Skin of body (tissue), 2 donors: ENCODE measurements around the gene ZBTB16. TPM values are rescaled to one million over a fixed set of nuclear protein-coding genes. Genes with fewer than 3 reads are reported as not detected.

Source experiments
- DNase-seq: peaks from one replicate; lab custom pipeline; 2025; lab: John Stamatoyannopoulos, UW
- total RNA-seq: library from RNA; depleted of rRNA; stranded (reverse); fragments of >200 nt; gene quantifications from one replicate; pipeline ENCODE4 v1.2.3, GENCODE V29; 2014

The ZBTB16 gene
- total RNA-seq, 1 donor from 2014 or later = 25.6 TPM

GRCh38 chr11:114182471-114183043, 123.0 kb downstream of the ZBTB16 start:
- peak; percentile 66 for DNase-seq

DNA sequence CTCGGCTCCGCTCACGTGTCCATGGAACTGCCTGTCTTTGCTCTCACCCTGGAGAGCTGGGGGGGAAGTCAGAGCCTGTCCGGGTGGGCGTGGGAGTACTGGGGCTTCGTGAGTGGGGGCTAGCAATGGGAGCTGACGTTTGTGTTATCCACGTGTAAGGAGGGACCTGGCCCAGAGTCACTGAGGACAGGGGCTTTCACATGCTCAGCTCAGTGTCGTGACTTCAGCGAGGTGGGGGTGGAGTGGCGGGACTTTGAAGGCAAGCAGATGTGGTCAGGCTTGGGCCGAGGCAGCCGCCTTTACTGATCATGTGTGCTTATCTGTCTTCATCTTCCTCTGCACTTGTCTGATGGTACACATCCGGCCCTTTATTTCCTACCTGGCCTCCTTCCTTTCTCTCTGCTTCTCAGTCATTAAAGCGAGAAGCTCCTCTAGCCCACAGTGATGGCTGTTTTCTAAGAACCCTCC, 123.6 kb downstream of the ZBTB16 start:
- DNase-seq = peak; percentile 44

DNA sequence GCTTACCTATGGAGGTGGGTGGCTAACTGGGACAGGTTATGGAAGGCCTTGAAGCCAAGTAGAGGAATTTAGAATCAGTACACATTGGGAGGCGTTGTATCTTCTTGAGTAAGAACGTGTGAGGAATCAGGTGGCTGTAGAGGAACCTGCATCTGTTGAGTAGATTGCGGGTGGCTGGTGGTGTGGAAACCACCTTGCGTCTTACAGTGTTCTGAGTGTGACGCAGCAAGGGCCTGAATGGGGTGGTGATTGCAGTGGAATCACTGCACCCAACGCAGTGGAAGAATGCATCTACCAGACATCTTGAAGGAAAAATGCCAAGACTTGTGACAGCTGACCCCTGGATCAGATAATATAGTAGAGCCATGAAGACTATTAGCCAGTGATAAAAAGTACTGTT, 125.9 kb downstream of the ZBTB16 start:
- no peak for DNase-seq

DNA sequence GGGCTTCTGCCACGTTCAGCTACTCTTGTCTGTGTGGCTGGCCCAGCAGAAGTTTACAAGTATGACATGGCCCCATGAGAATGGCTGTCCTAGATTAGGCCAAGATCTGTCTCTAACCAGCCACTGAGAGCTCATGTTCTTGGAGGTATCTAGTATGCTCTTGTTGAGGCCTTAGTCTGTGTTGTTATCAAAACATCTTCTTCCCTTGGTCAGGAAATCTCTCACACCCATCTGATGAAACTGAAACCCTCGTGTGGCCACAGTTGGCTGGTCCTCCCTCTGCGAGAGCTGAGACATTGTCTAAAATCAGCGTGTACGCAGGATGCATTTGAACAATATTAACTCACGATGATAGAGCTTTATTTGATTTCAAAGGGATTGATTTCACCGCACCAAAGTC, 127.7 kb downstream of the ZBTB16 start:
- DNase-seq = no peak

DNA sequence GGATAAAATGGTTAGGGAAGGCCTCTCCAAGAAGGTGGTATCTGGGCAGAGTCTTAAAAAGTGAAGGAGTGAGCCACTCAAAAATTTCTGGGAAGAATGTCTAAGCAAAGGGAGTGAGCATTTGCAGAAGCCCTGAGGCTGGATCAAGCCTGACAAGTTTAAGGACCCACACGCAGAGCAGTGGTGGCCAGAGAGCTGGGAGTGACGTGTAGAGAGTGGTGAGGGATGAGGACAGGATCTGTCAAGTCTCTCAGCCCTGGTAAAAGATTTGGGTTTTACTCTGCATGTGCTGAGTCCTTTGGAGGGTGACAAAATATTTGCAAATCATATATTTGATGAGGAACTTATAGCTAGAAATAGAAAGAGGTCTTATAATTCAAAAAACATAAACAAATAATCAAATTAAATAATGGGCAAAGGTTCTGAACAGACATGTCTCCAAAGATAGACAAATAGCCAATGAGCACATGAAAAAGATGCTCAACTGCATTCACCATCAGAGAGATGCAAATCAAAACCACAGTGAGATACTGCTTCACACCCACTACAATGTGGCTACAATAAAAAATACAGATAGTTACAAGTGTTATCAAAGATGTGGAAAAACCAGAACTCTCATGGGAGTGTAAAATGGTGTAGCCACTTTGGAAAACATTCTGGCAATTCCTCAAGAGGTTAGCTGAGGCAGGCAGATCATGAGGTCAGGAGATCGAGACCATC, 129.5 kb downstream of the ZBTB16 start:
- DNase-seq = no peak

- DNase-seq = no peak
Observed at GRCh38 chr11:114190630-114191029, 131.1 kb downstream of the ZBTB16 start.

DNA sequence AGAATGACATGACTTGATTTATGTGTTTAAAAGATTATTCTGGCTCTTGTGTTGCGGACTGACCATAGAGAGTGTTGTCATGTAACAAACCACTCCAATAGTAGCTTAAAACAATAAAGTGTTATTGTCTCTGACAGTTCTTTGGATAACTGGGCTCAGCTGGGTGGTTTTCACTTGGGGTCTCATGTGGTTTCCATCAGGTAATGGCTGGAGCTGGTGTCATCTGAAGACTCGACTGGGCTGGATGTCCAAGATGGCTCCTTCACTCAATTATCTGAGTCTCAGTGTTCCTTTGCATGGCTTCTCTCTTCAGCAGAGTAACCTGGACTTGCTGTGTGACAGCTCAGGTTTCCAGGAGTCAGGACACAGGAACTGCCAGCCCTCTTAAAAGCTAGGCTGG, 132.4 kb downstream of the ZBTB16 start:
- DNase-seq = no peak

DNA sequence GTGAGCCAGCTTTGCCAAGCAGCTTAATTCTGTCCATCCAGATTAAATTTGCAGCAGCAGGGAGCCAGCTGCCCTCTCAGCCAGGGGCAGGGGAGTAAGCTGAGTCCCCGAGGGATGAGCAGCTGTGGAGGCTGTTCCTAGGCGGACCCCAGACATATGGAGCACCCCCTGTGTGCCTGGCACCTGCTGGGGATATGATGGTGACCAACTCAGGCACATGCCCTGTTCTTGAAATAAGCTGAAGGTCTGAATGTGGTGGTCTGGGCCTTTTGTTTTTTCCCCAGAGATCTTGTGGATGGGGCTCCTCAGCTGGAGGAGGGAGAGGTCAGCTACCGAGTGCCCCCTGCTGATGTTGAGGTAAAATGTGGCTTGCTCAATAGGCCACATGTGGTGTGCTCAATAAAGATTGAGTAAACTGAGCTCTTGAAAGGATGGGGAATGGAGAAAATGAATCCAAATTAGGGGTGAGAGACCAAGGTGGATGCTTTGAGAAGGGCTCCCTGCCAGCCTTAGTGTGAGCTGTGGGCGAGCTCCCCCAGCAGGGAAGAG, 133.4 kb downstream of the ZBTB16 start:
- DNase-seq = no peak

- no peak for DNase-seq
Observed at GRCh38 chr11:114193730-114194679, 134.5 kb downstream of the ZBTB16 start.

GRCh38 chr11:114194702-114195101, 135.2 kb downstream of the ZBTB16 start:
- no peak for DNase-seq

DNA sequence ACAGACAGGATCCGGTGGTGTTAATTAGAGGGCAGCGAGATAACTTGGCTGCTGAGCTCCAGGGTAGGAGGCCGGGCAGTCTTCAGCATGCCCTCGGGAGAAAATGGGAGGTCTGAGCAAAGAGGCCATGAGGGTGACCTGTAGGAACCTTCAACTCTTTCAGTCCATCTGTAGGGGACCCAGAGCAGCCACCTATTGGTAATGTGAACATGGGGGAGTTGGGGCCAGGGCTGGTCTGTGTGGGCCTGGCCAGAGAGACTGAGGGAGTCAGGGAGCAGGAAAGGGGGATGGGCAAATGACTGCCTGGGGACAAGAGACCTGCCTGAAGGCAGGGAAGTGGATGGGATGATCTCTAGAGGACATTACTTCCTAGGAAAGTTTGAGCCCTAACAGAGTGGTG, 135.6 kb downstream of the ZBTB16 start:
- DNase-seq = no peak

DNA sequence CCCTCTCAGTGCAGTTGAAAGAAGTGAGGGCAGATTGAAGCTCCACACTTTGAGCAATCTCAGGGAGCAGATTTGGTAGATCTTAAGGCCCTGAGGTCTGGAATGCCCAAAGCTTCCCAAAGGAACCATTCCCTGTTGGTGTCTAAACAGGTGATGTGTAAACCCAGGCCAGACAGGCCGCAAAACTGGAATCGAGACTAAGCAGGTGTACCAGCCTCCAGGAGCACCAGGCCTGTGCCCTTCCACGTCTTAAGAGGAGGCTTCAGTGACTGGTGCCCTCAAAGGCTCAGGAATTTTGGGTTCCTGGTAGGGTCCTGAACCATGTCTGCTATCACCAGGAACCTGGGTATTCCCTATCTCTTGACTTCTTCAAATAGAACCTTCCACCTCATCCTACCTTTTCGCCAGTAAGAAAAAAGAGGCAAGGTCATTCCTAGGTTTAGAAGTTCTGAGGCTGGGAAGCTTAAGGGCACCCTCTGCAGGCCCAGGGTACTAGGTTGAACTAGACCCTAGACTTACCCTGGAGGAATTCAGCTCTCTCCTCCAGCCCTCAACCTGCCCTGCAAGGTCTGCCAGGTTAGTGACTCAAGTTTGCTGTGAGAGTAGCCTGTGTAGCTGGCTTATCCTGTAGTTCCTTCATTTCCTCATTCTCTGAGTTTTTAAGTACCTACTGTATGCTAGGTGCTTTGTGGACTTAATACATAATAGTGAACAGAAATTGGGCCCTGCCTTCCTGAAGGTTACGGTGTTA, 136.6 kb downstream of the ZBTB16 start:
- DNase-seq = no peak

- peak; percentile 12 for DNase-seq
Observed at GRCh38 chr11:114196997-114197703, 137.6 kb downstream of the ZBTB16 start.

DNA sequence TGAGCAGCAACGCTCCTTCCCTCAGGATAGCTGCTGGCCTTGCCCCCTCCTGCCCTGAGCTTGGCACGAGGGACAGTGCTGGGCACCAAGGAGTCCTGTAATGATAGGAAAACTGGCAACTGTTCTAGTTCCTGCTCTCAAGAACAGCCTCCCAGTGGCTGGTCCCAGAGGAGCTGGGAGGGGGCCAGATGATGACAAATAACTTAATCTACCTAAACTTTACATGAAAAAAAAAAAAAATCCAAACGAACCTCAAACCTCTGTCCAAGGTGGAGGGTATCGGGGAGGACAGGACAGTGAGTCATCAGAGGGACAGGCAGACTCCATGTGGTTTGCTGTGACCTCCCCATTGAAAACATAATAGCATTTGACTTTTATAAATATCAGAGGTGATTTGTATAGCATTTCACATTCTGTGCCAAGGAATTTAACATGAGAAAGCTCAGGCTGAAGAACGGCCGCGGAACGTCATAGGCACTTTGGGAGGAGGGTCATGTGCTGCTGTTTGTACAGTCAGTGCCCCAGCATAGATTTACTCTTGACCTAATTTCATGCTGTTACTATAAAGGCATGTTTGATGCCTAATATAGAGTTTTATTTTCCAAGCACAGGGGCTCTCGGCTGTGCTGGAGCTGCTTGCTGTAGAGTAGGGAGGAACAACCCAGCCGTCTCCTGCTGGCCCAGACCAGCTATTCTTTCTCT, 138.4 kb downstream of the ZBTB16 start:
- peak; percentile 85 for DNase-seq

GRCh38 chr11:114199051-114199450, 139.5 kb downstream of the ZBTB16 start:
- DNase-seq = no peak

DNA sequence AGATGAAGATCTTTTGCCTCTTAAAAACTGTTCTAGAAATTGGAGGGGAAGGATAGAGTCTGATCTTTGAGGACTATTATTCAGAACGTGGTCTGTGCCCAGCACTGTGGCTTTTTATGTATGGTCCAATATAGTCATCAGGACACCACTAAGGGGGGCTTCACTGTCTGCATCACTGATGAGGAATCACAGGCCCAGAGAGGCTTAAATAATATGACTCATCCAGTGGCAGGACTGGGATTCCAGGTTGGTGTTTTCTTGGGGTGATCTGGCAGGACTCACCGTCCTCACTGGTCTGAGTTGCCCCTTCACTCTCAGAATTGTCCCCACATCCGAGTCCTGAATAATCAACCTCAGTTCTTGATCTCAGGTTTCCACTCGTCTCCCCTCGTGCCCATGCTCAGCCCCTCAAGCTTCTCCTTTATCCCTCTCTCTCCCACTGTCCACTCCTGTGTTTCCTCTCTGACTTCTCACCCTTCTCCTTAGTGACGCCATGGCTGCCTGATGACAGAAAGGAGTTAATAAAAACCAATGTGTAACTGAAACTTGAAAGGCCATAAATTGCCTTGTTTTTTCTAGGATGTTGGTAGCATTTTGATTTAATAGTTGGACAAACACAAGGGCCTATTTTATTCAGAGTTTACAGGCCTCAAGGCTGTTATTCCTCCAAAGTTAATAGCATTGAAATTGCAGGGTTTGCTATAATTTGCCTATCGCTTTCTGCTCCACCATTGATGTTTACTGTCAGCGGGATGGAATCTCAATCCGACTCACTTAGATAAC, 141.0 kb downstream of the ZBTB16 start:
- no peak for DNase-seq

DNA sequence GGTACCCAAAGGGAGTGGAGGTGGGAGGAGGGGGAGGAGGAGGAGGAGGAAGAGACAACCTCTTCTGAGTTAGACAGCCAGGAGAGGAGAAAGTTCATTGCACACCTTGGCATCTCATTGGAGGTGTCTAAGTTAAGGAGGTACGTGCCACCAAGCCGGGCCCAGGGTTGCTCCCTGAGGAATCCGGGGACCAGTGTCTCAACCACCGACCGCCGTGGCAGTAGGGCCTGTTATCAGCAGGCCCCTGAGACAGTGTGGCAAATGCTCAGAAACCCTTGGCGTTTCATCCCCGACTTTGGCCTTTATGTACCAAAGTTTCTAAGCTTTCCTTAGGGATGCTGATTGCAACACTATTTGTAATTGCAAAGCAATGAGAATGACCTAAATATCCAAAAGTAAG, 141.7 kb downstream of the ZBTB16 start:
- DNase-seq = no peak

GRCh38 chr11:114202011-114202609, 142.6 kb downstream of the ZBTB16 start:
- DNase-seq = no peak

GRCh38 chr11:114207096-114207495, 147.6 kb downstream of the ZBTB16 start:
- DNase-seq = no peak
